Activated B cell treated with CpG ODN at 0.5 μM for 24 hours (primary cell): Measurements from ENCODE around the gene P2RX6. TPM values are rescaled to one million over a fixed set of nuclear protein-coding genes. Genes with fewer than 3 reads are reported as not detected.
"Not testable (repeated sequence)": the region's sequence is repeated elsewhere in the genome, so short reads cannot be mapped to it uniquely, and the experiment has no call there.

Source experiments
- ATAC-seq: fragments of 200-7000 bp; cut with Tn5 transposase; one replicate; pipeline ENCODE4 v1.10.0; 2021; ENCODE audit warnings: low read depth, mild to moderate bottlenecking, moderate library complexity
- CTCF ChIA-PET: fragments of 350-600 bp; sonication (Branson Sonifier 250); formaldehyde crosslinking; loops from one replicate; lab custom pipeline; 2021; ENCODE audit warnings: antibody characterized with exemption; lab: Charles Lee
- POLR2A ChIA-PET: fragments of 350-600 bp; sonication (Branson Sonifier 250); formaldehyde crosslinking; loops from one replicate; lab custom pipeline; 2021; ENCODE audit warnings: antibody characterized with exemption; lab: Charles Lee
- DNase-seq: peaks from one replicate; pipeline ENCODE4 v3.0.0; 2022
- H3K27ac Mint-ChIP-seq: one replicate; pipeline ENCODE4 v1.8.0; 2020; ENCODE audit warnings: mixed read lengths
- H3K27me3 Mint-ChIP-seq: one replicate; pipeline ENCODE4 v1.8.0; 2021; ENCODE audit warnings: mixed read lengths
- H3K36me3 Mint-ChIP-seq: one replicate; pipeline ENCODE4 v1.8.0; 2021; ENCODE audit warnings: low read depth, mixed read lengths
- H3K4me1 Mint-ChIP-seq: one replicate; pipeline ENCODE4 v1.8.0; 2021; ENCODE audit warnings: mixed read lengths
- H3K4me3 Mint-ChIP-seq: one replicate; pipeline ENCODE4 v1.8.0; 2020; ENCODE audit warnings: mild to moderate bottlenecking, mixed read lengths
- H3K9me3 Mint-ChIP-seq: one replicate; pipeline ENCODE4 v1.8.0; 2020; ENCODE audit warnings: mixed read lengths
- CTCF ChIP-seq: fragments of 200-600 bp; IDR thresholded peaks from one replicate; pipeline ENCODE4 v1.8.0; 2022; ENCODE audit warnings: antibody characterized with exemption, mild to moderate bottlenecking
- intact Hi-C: fragments of 100-400 bp; cut with micrococcal nuclease; formaldehyde crosslinking; loops from one replicate; pipeline ENCODE4 v1.15.1; 2024
- total RNA-seq: library from RNA; stranded (reverse); gene quantifications from 2 replicates; pipeline ENCODE4 v1.2.3, GENCODE V29; 2022

P2RX6 gene
- total RNA-seq, 1 donor from 2014 or later, result 0.67 TPM

GRCh38 chr22:20968281-20968977 is 46.5 kb upstream of the P2RX6 start:
- no peak for DNase-seq
- H3K27ac Mint-ChIP-seq, result peak overlapping the region; percentile 63
- no peaks in the 10 kb centered on the region for H3K36me3 Mint-ChIP-seq
- H3K4me3 Mint-ChIP-seq, result no peak overlapping the region
- ChIA-PET CTCF (interaction anchor here (0.6 kb wide), 1 partner anchor 107 kb away, joined by 3 read pairs; no protein-coding TSS in a partner anchor), POLR2A (interaction anchor here (0.6 to 2.3 kb wide), 4 partner anchors 9 to 661 kb away, joined by 3 to 12 read pairs (median 4); partner anchors contain the start of gene LZTR1)
- TF ChIP-seq CTCF, result no peak
- H3K27me3 Mint-ChIP-seq, result no peaks in the 10 kb centered on the region
- peaks cover 62% of the 10 kb centered on the region for H3K4me1 Mint-ChIP-seq
- intact Hi-C loops, result loop anchor here (5.0 kb wide), 1 partner anchor 34 kb away; the partner anchor contains the start of gene THAP7
- ATAC-seq, result peak; percentile 73
- H3K9me3 Mint-ChIP-seq, result no peaks in the 10 kb centered on the region

GRCh38 chr22:20970939-20971657 is 43.9 kb upstream of the P2RX6 start:
- peak overlapping the region; percentile 16 for H3K27ac Mint-ChIP-seq
- no peaks in the 10 kb centered on the region for H3K27me3 Mint-ChIP-seq

GRCh38 chr22:20972014-20972694 is 42.8 kb upstream of the P2RX6 start:
- H3K36me3 Mint-ChIP-seq, H3K27me3 Mint-ChIP-seq, H3K9me3 Mint-ChIP-seq, ATAC-seq, H3K4me3 Mint-ChIP-seq, intact Hi-C loops, DNase-seq: not testable (repeated sequence)
- Mint-ChIP-seq H3K4me1 (peaks cover 38% of the 10 kb centered on the region), H3K27ac (peak overlapping the region; percentile 3)
- ChIA-PET CTCF (interaction anchor here (0.7 kb wide), 1 partner anchor 34 kb away, joined by 3 read pairs; no protein-coding TSS in a partner anchor), POLR2A (interaction anchor here (0.7 to 1.2 kb wide), 3 partner anchors 10 to 209 kb away, joined by 4 to 10 read pairs (median 4); partner anchors contain the start of gene LZTR1)

More at GRCh38 chr22:20970939-20971657, 43.9 kb upstream of the P2RX6 start:
- intact Hi-C loops, result no loop called here
- Mint-ChIP-seq H3K4me3 (no peak overlapping the region), H3K36me3 (no peaks in the 10 kb centered on the region), H3K9me3 (no peaks in the 10 kb centered on the region), H3K4me1 (peaks cover 42% of the 10 kb centered on the region)
- TF ChIP-seq CTCF, result no peak
- ChIA-PET CTCF (interaction anchor here (0.7 kb wide), 1 partner anchor 33 kb away, joined by 3 read pairs; no protein-coding TSS in a partner anchor), POLR2A (interaction anchor here (1.2 kb wide), 1 partner anchor 11 kb away, joined by 10 read pairs; the partner anchor contains the start of gene LZTR1)
- ATAC-seq, result no peak
- DNase-seq, result no peak

GRCh38 chr22:20972933-20973577 is 41.9 kb upstream of the P2RX6 start:
- ATAC-seq (no peak), DNase-seq (no peak)
- Mint-ChIP-seq H3K27me3 (no peaks in the 10 kb centered on the region), H3K4me1 (peaks cover 30% of the 10 kb centered on the region), H3K4me3 (no peak overlapping the region), H3K9me3 (no peaks in the 10 kb centered on the region), H3K27ac (no peak overlapping the region), H3K36me3 (no peaks in the 10 kb centered on the region)
- CTCF ChIA-PET, result no interaction called here
- intact Hi-C loops, result no loop called here
- TF ChIP-seq CTCF, result no peak
- POLR2A ChIA-PET, result interaction anchor here (0.7 to 1.4 kb wide), 2 partner anchors 9 to 28 kb away, joined by 4 to 5 read pairs; partner anchors contain the start of gene LZTR1
